NK-92 (cell line): ENCODE measurements around the gene SCARB1.

Experiments
- DNase-seq: peaks from one replicate; lab custom pipeline; 2025; ENCODE audit not compliant: unreplicated experiment; lab: John Stamatoyannopoulos, UW

SCARB1 gene

GRCh38 chr12:124802361-124802760 lies 61.3 kb downstream of the SCARB1 start:
- DNase-seq: no peak

- DNase-seq: no peak
Measured at GRCh38 chr12:124800506-124800905, 63.2 kb downstream of the SCARB1 start.

GRCh38 chr12:124797321-124797720 lies 66.3 kb downstream of the SCARB1 start:
- no peak for DNase-seq

GRCh38 chr12:124796303-124796960 lies 67.2 kb downstream of the SCARB1 start:
- DNase-seq: no peak

- DNase-seq: no peak
Measured at GRCh38 chr12:124795081-124795948, 68.3 kb downstream of the SCARB1 start.

- DNase-seq: no peak
Measured at GRCh38 chr12:124792961-124793441, 70.7 kb downstream of the SCARB1 start.

- no peak for DNase-seq
Measured at GRCh38 chr12:124792156-124792555, 71.5 kb downstream of the SCARB1 start.

GRCh38 chr12:124790650-124791400 lies 72.8 kb downstream of the SCARB1 start:
- no peak for DNase-seq

GRCh38 chr12:124788936-124789555 lies 74.6 kb downstream of the SCARB1 start:
- DNase-seq: no peak

- no peak for DNase-seq
Measured at GRCh38 chr12:124786061-124786964, 77.4 kb downstream of the SCARB1 start.

- no peak for DNase-seq
Measured at GRCh38 chr12:124784871-124785572, 78.6 kb downstream of the SCARB1 start.

- DNase-seq: no peak
Measured at GRCh38 chr12:124783087-124783486, 80.6 kb downstream of the SCARB1 start.

- no peak for DNase-seq
Measured at GRCh38 chr12:124782132-124782531, 81.5 kb downstream of the SCARB1 start.

GRCh38 chr12:124780752-124781685 lies 82.6 kb downstream of the SCARB1 start:
- DNase-seq: no peak

- no peak for DNase-seq
Measured at GRCh38 chr12:124780336-124780735, 83.3 kb downstream of the SCARB1 start.

- DNase-seq: no peak
Measured at GRCh38 chr12:124779161-124780141, 84.2 kb downstream of the SCARB1 start.

- no peak for DNase-seq
Measured at GRCh38 chr12:124778411-124778810, 85.3 kb downstream of the SCARB1 start.
